H1 (cell line): Measurements from ENCODE around the gene GLUL. TPM values are rescaled to one million over a fixed set of nuclear protein-coding genes. Genes with fewer than 3 reads are reported as not detected.

Experiments
- EZH2 ChIP-seq: fragments of 200-600 bp; sonication (generic); IDR thresholded peaks from 2 replicates; pipeline ENCODE4 v1.7.1; 2012; ENCODE audit warnings: low read depth, mild to moderate bottlenecking, moderate library complexity, low read length, inconsistent platforms; ENCODE audit not compliant: severe bottlenecking
- GTF2F1 ChIP-seq: IDR thresholded peaks from 2 replicates; pipeline ENCODE4 v1.6.1; 2012; ENCODE audit warnings: low read depth, low read length, improper control_type of control experiment, borderline replicate concordance
- RAD21 ChIP-seq, 2 experiments: IDR thresholded peaks in 1 of 2; conservative IDR thresholded peaks in 1 of 2; 2 replicates each; pipeline ENCODE4 v1.6.1; 2011; ENCODE audit warnings: low read depth in 2 of 2, low read length in 2 of 2, improper control_type of control experiment in 1 of 2, inconsistent platforms in 1 of 2, mild to moderate bottlenecking in 1 of 2, moderate library complexity in 1 of 2
- SP2 ChIP-seq: IDR thresholded peaks from 2 replicates; pipeline ENCODE4 v1.6.1; 2012; ENCODE audit warnings: mild to moderate bottlenecking, low read length, inconsistent platforms
- SRF ChIP-seq: IDR thresholded peaks from 2 replicates; pipeline ENCODE4 v1.6.1; 2011; ENCODE audit warnings: mild to moderate bottlenecking, low read depth, low read length, moderate library complexity
- USF2 ChIP-seq: IDR thresholded peaks from 2 replicates; pipeline ENCODE4 v1.6.1; 2011; ENCODE audit warnings: low read length, improper control_type of control experiment
- polyA plus RNA-seq, 7 experiments: library from polyadenylated mRNA; depleted of rRNA in 3 of 7; stranded (reverse) in 5 of 7; unstranded in 2 of 7; fragments of >200 nt in 5 of 7; fragments of 200-250 nt in 2 of 7; gene quantifications; 1 replicate in 5 of 7; 2 replicates in 1 of 7; 4 replicates in 1 of 7; pipeline versions ENCODE4 v1.2.1 to v1.2.3, GENCODE V29; 2011 to 2013; ENCODE audit warnings: missing spikeins in 2 of 7, mixed read lengths in 2 of 7
- total RNA-seq: library from RNA; stranded (reverse); fragmentation: NEBNext Ultra II Directional; extraction: Animal tissue kit (Norgen Biotek cat#: 25700); gene quantifications from 2 replicates; pipeline ENCODE4 v1.2.1, GENCODE V29; 2021
- TF ChIP-seq, protein P1 (sequence below): fragments of 300-600 bp; sonication (generic); IDR thresholded peaks from 2 replicates; pipeline ENCODE4 v1.7.1; 2012; ENCODE audit warnings: low read length, moderate library complexity, mild to moderate bottlenecking, inconsistent platforms; ENCODE audit not compliant: insufficient replicate concordance
- TF ChIP-seq, protein P2 (sequence below): IDR thresholded peaks from 2 replicates; pipeline ENCODE4 v1.6.1; 2012; ENCODE audit warnings: low read length, inconsistent platforms

GLUL gene
- total and polyA plus RNA-seq, 2 of the 8 experiments (the other 6 are each of a cell fraction or from before 2014, with no cell fraction given): 261 to 453 TPM

DNA sequence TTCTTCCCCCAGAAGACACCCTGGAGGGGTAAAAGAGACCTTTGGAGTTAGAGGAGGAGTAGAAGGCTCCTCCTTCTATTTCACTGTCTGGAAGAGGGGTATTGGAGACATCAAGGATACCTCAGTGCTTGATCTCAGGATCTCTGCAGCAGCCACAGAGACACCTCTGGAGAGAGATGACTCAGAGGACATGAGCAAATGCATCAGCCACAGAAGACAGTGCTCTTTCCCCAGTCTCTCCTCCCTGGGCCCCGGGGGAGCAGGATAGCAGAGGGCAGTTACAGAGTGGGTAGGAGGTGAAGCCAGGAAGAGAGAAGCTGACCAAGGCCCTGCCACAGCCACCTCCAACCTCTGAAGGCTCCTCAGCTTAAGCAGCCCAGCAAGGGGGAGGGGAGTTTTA, 24.2 kb upstream of the GLUL start (continued):
- TF ChIP-seq, protein P1, sequence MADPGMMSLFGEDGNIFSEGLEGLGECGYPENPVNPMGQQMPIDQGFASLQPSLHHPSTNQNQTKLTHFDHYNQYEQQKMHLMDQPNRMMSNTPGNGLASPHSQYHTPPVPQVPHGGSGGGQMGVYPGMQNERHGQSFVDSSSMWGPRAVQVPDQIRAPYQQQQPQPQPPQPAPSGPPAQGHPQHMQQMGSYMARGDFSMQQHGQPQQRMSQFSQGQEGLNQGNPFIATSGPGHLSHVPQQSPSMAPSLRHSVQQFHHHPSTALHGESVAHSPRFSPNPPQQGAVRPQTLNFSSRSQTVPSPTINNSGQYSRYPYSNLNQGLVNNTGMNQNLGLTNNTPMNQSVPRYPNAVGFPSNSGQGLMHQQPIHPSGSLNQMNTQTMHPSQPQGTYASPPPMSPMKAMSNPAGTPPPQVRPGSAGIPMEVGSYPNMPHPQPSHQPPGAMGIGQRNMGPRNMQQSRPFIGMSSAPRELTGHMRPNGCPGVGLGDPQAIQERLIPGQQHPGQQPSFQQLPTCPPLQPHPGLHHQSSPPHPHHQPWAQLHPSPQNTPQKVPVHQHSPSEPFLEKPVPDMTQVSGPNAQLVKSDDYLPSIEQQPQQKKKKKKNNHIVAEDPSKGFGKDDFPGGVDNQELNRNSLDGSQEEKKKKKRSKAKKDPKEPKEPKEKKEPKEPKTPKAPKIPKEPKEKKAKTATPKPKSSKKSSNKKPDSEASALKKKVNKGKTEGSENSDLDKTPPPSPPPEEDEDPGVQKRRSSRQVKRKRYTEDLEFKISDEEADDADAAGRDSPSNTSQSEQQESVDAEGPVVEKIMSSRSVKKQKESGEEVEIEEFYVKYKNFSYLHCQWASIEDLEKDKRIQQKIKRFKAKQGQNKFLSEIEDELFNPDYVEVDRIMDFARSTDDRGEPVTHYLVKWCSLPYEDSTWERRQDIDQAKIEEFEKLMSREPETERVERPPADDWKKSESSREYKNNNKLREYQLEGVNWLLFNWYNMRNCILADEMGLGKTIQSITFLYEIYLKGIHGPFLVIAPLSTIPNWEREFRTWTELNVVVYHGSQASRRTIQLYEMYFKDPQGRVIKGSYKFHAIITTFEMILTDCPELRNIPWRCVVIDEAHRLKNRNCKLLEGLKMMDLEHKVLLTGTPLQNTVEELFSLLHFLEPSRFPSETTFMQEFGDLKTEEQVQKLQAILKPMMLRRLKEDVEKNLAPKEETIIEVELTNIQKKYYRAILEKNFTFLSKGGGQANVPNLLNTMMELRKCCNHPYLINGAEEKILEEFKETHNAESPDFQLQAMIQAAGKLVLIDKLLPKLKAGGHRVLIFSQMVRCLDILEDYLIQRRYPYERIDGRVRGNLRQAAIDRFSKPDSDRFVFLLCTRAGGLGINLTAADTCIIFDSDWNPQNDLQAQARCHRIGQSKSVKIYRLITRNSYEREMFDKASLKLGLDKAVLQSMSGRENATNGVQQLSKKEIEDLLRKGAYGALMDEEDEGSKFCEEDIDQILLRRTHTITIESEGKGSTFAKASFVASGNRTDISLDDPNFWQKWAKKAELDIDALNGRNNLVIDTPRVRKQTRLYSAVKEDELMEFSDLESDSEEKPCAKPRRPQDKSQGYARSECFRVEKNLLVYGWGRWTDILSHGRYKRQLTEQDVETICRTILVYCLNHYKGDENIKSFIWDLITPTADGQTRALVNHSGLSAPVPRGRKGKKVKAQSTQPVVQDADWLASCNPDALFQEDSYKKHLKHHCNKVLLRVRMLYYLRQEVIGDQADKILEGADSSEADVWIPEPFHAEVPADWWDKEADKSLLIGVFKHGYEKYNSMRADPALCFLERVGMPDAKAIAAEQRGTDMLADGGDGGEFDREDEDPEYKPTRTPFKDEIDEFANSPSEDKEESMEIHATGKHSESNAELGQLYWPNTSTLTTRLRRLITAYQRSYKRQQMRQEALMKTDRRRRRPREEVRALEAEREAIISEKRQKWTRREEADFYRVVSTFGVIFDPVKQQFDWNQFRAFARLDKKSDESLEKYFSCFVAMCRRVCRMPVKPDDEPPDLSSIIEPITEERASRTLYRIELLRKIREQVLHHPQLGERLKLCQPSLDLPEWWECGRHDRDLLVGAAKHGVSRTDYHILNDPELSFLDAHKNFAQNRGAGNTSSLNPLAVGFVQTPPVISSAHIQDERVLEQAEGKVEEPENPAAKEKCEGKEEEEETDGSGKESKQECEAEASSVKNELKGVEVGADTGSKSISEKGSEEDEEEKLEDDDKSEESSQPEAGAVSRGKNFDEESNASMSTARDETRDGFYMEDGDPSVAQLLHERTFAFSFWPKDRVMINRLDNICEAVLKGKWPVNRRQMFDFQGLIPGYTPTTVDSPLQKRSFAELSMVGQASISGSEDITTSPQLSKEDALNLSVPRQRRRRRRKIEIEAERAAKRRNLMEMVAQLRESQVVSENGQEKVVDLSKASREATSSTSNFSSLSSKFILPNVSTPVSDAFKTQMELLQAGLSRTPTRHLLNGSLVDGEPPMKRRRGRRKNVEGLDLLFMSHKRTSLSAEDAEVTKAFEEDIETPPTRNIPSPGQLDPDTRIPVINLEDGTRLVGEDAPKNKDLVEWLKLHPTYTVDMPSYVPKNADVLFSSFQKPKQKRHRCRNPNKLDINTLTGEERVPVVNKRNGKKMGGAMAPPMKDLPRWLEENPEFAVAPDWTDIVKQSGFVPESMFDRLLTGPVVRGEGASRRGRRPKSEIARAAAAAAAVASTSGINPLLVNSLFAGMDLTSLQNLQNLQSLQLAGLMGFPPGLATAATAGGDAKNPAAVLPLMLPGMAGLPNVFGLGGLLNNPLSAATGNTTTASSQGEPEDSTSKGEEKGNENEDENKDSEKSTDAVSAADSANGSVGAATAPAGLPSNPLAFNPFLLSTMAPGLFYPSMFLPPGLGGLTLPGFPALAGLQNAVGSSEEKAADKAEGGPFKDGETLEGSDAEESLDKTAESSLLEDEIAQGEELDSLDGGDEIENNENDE: no peak
- TF ChIP-seq EZH2 (no peak), USF2 (no peak), SP2 (no peak), RAD21 (IDR thresholded peaks at IDR 0.05 in 1 of 2, conservative IDR thresholded peaks at IDR 0.05 in 1 of 2; ENCODE audit: low read depth in 2 of 2, low read length in 2 of 2) (no peak), GTF2F1 (no peak), SRF (no peak)
- TF ChIP-seq, protein P2, sequence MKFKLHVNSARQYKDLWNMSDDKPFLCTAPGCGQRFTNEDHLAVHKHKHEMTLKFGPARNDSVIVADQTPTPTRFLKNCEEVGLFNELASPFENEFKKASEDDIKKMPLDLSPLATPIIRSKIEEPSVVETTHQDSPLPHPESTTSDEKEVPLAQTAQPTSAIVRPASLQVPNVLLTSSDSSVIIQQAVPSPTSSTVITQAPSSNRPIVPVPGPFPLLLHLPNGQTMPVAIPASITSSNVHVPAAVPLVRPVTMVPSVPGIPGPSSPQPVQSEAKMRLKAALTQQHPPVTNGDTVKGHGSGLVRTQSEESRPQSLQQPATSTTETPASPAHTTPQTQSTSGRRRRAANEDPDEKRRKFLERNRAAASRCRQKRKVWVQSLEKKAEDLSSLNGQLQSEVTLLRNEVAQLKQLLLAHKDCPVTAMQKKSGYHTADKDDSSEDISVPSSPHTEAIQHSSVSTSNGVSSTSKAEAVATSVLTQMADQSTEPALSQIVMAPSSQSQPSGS: no peak
